Gastrocnemius medialis (tissue), 4 donors: Measurements from ENCODE around the gene HIP1.

ENCODE experiments used
- POLR2A ChIP-seq, 2 donors: fragments of 450-650 bp; IDR thresholded peaks; one replicate each; pipeline ENCODE4 v1.6.1; 2017; ENCODE audit warnings: antibody characterized with exemption in 2 of 2, mild to moderate bottlenecking in 2 of 2, moderate library complexity in 2 of 2
- TF ChIP-seq, protein P1 (sequence below), 5 experiments: fragments of 450-650 bp in 3 of 5; fragments of 200-600 bp in 2 of 5; sonication (generic) in 2 of 5; IDR thresholded peaks in 4 of 5; conservative IDR thresholded peaks in 1 of 5; 1 replicate in 4 of 5; 2 replicates in 1 of 5; pipeline ENCODE4 v1.5.1; 2016 to 2019; ENCODE audit warnings: antibody characterized with exemption in 5 of 5, mild to moderate bottlenecking in 3 of 5, moderate library complexity in 3 of 5

DNA sequence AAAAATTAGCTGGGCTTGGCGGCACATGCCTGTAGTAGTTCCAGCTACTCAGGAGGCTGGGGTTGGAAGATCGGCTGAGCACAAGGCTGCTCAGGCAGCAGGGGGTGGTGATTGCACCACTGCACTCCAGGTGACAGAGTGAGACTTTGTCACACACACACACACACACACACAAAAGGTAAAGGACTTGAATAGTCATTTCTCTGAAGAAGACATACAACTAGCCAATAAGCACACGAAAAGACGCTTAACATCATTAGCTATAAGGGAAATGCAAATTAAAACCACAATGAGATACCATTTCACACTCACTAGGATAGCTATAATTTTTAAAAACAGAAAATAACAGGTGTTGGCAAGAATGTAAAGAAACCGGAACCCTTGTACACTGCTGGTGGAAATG, 48.6 kb downstream of the HIP1 start:
- TF ChIP-seq, protein P1, sequence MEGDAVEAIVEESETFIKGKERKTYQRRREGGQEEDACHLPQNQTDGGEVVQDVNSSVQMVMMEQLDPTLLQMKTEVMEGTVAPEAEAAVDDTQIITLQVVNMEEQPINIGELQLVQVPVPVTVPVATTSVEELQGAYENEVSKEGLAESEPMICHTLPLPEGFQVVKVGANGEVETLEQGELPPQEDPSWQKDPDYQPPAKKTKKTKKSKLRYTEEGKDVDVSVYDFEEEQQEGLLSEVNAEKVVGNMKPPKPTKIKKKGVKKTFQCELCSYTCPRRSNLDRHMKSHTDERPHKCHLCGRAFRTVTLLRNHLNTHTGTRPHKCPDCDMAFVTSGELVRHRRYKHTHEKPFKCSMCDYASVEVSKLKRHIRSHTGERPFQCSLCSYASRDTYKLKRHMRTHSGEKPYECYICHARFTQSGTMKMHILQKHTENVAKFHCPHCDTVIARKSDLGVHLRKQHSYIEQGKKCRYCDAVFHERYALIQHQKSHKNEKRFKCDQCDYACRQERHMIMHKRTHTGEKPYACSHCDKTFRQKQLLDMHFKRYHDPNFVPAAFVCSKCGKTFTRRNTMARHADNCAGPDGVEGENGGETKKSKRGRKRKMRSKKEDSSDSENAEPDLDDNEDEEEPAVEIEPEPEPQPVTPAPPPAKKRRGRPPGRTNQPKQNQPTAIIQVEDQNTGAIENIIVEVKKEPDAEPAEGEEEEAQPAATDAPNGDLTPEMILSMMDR (IDR thresholded peaks at IDR 0.05 in 4 of 5, conservative IDR thresholded peaks at IDR 0.05 in 1 of 5) = no peak
- TF ChIP-seq POLR2A (IDR thresholded peaks at IDR 0.05) = no peak
